ENCODE measurements around the gene RIPPLY1.

RIPPLY1 gene

GRCh38 chrX:106903291-106903824, at the start of gene RIPPLY1:
Gene RIPPLY1 (minus strand): TSS chrX:106903341. CDS start chrX:106903287, 54 bp downstream.
- in situ Hi-C loops (cut with MboI; ENCODE audit: low sequenced_read_pairs) = no loop called here

- in situ Hi-C loops (cut with MboI; ENCODE audit: low sequenced_read_pairs) = no loop called here
Measured at GRCh38 chrX:106952538-106952937, 49.4 kb upstream of the RIPPLY1 start.

GRCh38 chrX:106952089-106952488, 48.9 kb upstream of the RIPPLY1 start:
- in situ Hi-C loops (cut with MboI; ENCODE audit: low sequenced_read_pairs) = no loop called here

- in situ Hi-C loops (cut with MboI; ENCODE audit: low sequenced_read_pairs) = no loop called here
Measured at GRCh38 chrX:106951230-106951629, 48.1 kb upstream of the RIPPLY1 start.

DNA sequence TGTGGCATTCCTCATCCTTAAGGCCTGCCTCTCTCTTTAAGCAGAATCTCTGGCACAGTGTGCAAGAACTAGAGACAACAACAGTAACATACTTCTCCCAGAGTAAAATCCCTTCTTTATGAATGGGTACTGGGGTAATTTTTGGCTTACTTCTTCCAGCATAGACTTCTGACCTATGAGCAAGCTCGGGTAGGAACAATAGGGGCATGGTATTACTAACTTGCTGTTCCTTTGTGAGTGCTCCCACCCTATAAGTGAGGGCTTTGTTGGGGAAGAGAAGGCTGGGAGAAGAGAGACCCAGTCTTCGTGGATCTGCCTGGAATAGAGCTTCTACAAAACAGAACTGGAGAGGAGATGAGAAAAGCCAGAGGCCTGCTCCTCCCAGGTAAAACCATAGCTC, 47.2 kb upstream of the RIPPLY1 start:
- in situ Hi-C loops (cut with MboI; ENCODE audit: low sequenced_read_pairs) = no loop called here

GRCh38 chrX:106949366-106949765, 46.2 kb upstream of the RIPPLY1 start:
- in situ Hi-C loops (cut with MboI; ENCODE audit: low sequenced_read_pairs) = no loop called here

DNA sequence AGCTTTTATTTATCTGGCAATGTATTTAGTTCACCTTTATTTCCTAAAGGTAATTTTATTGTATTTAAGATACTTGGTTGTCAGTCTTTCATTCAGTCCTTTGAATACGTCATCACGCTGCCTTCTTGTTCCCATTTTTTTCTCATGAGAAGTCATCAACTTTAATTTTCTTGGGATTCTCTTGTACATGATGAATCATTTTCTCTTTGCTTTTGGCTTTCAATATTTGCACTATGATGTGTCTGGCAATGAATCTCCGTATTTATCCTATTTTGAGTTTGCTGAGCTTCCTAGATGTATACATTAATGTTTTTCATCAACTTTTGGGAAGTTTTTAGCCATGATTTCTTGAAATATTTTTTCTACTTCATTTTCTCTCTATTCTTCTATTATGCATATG, 45.5 kb upstream of the RIPPLY1 start:
- in situ Hi-C loops (cut with MboI; ENCODE audit: low sequenced_read_pairs) = no loop called here

GRCh38 chrX:106946464-106946863, 43.3 kb upstream of the RIPPLY1 start:
- in situ Hi-C loops (cut with MboI; ENCODE audit: low sequenced_read_pairs) = no loop called here

DNA sequence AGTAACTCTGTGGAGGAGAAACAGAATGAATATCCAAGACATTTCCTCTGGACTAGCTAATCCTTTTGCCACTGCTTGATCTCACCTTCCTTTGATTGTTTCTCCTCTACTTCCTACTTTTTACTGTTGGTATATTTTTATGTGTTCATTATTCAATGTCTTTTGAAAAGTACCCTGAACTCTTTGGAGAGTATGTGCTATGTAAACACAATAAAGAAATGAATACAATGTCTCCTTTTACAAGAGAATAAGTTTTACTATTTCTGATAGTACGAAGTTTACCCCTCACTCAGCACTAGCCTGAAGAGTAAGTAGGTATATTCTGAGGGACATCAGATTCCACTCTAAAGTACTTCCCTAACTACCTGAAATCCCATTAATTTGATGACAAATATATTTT, 36.9 kb upstream of the RIPPLY1 start:
- in situ Hi-C loops (cut with MboI; ENCODE audit: low sequenced_read_pairs) = no loop called here

GRCh38 chrX:106939566-106939965, 36.4 kb upstream of the RIPPLY1 start:
- in situ Hi-C loops (cut with MboI; ENCODE audit: low sequenced_read_pairs) = no loop called here

DNA sequence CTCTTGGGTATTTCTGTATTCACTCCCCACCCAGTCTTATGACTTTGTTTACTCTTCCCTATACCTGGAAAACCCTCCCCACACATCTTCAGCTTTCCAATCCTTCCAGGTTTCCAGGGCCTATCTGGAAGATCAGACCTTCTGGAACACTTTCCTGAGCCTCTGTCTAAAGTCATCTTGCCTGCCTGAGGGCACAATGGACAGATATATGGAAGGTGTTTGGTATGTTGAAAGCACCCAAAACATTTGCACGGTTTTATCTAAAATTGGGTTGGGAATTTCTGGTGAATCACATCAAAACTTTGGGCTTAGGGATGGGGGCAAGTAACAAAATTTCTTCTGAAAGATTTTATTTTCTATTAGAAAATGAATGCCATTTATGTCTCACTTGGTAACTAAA, 33.1 kb upstream of the RIPPLY1 start:
- in situ Hi-C loops (cut with MboI; ENCODE audit: low sequenced_read_pairs) = no loop called here

DNA sequence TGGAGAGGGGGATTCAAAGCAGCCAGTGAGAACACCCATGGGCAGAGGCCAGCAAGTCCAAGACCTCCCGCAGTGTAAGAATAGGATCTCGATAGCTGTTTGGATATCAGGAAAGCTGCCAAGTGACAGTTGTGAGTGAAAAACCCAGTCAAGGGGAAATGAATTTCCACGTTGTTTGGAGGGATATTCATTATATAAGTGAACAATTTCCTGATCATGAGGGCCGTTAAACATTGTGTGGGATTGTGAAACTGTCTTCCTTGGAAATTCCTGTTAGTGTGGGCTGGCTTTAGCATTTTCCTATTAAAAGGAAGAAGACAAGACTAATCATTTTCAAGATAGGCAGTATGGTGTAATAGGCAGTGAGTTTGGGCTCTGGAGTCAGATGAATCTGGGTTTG, 32.0 kb upstream of the RIPPLY1 start:
- in situ Hi-C loops (cut with MboI; ENCODE audit: low sequenced_read_pairs) = no loop called here

- in situ Hi-C loops (cut with MboI; ENCODE audit: low sequenced_read_pairs) = no loop called here
Measured at GRCh38 chrX:106933538-106933961, 30.4 kb upstream of the RIPPLY1 start.

- in situ Hi-C loops (cut with MboI; ENCODE audit: low sequenced_read_pairs) = no loop called here
Measured at GRCh38 chrX:106932960-106933537, 29.9 kb upstream of the RIPPLY1 start.

- in situ Hi-C loops (cut with MboI; ENCODE audit: low sequenced_read_pairs) = no loop called here
Measured at GRCh38 chrX:106932492-106932923, 29.4 kb upstream of the RIPPLY1 start.

DNA sequence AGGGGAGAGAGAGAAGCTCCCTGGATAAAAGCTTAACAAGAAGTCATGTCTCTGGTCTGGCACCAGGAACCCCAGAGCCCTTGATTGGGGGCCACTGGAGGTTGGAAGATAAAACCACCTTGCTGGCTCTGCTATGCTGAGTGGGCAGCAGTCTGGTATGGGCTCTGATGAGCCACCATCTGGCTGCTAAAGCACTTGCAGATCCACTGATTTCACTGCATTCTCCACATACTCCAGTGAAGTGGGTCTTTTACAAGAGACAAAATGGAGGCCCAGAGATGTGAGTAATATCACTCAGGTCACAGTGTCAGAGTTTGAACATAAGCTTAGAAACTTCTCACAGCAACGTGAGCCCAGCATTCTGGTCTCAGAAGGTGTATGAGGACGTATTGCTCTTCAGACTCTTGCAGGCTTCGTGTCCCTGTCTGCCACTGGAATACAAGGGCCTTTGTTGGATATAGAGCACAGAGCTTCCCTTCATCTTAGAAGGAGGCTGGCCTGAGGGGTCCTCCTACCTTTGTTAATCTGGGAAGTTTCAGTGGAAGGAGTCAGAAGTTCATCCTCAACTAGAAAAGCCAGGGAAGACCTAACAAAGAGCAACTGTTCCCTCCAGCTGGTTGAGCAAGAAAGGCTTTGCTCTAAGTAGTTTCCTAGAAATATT, 28.8 kb upstream of the RIPPLY1 start:
- in situ Hi-C loops (cut with MboI; ENCODE audit: low sequenced_read_pairs) = no loop called here

DNA sequence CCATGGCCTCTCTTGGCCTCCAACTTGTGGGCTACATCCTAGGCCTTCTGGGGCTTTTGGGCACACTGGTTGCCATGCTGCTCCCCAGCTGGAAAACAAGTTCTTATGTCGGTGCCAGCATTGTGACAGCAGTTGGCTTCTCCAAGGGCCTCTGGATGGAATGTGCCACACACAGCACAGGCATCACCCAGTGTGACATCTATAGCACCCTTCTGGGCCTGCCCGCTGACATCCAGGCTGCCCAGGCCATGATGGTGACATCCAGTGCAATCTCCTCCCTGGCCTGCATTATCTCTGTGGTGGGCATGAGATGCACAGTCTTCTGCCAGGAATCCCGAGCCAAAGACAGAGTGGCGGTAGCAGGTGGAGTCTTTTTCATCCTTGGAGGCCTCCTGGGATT, 25.1 kb upstream of the RIPPLY1 start:
- in situ Hi-C loops (cut with MboI; ENCODE audit: low sequenced_read_pairs) = no loop called here

GRCh38 chrX:106927700-106928099, 24.6 kb upstream of the RIPPLY1 start:
- in situ Hi-C loops (cut with MboI; ENCODE audit: low sequenced_read_pairs) = no loop called here

DNA sequence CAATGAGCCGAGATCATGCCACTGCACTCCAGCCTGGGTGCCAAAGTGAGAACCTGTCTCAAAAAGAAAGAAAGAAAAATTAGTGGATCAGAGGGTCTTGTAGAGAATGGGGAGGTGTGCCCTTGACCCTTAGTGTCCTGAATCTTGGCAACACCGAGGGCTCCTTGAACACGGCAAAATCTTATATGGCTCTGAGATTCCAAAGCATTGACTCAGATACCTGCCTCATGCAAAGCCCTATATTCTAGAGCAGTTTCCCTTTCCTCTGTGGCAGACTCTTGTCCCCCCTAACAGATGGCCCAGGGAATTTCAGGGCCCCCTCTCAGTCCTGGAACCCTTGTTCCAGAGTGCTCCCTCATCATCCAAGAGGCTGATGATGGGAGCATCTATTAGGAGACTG, 23.9 kb upstream of the RIPPLY1 start:
- in situ Hi-C loops (cut with MboI; ENCODE audit: low sequenced_read_pairs) = no loop called here

DNA sequence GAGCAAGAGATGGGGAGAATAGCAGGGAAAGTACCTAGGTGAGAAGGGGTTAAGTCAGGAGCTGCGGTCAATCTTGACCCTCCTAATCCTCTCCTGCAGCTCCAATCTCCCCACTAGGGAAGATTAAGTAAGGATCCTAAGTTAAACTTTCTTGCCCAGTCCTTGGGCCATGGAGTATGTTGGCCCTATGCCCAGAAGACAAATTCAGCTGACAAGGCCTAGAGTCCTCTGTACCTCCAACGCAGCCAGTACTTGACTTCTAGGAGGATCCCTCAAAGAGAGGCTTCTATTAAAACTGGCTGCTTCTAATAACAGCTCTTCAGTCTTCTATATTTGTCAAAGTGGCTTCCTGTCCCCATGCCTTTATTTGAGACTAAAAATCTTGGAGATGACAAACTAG, 18.5 kb upstream of the RIPPLY1 start:
- in situ Hi-C loops (cut with MboI; ENCODE audit: low sequenced_read_pairs) = no loop called here

GRCh38 chrX:106919932-106920452, 16.9 kb upstream of the RIPPLY1 start, which contains the start of gene CLDN2:
Gene CLDN2 (plus strand): TSS chrX:106920402. CDS start chrX:106928229, 7,827 bp downstream.
- in situ Hi-C loops (cut with MboI; ENCODE audit: low sequenced_read_pairs) = no loop called here

GRCh38 chrX:106917830-106918500, 14.8 kb upstream of the RIPPLY1 start:
- in situ Hi-C loops (cut with MboI; ENCODE audit: low sequenced_read_pairs) = no loop called here

All from HL-60/S4 treated with phorbol 12-myristate 13-acetate at 8.2 ng/mL for 4 days and 3 days (cell line).